Astrocyte (in vitro differentiated cells and primary cell): ENCODE results near the gene CLGN. TPM values are rescaled to one million over a fixed set of nuclear protein-coding genes. Genes with fewer than 3 reads are reported as not detected.

Experiments
- DNase-seq: peaks from one replicate; pipeline ENCODE4 v3.0.0-alpha.2; 2010; ENCODE audit warnings: low read depth
- FAIRE-seq: peaks from 2 replicates; lab custom pipeline; 2011; peaks lifted over from hg19 to GRCh38; lab: Jason Lieb, UNC
- H2AFZ ChIP-seq: 2 replicates; pipeline ENCODE4 v1.6.0; 2012; ENCODE audit warnings: low read depth, low read length, inconsistent platforms
- H3K27ac ChIP-seq: 2 replicates; pipeline ENCODE4 v1.5.1; 2011; ENCODE audit warnings: low read depth, low read length, inconsistent platforms
- H3K27me3 ChIP-seq: 2 replicates; pipeline ENCODE4 v1.6.0; 2011; ENCODE audit warnings: low read length, inconsistent platforms; ENCODE audit not compliant: insufficient read depth
- H3K36me3 ChIP-seq: 2 replicates; pipeline ENCODE4 v1.5.1; 2011; ENCODE audit warnings: low read length, inconsistent platforms; ENCODE audit not compliant: insufficient read depth
- H3K4me1 ChIP-seq: 2 replicates; pipeline ENCODE4 v1.5.1; 2011; ENCODE audit warnings: low read length, inconsistent platforms; ENCODE audit not compliant: insufficient read depth
- H3K4me2 ChIP-seq: 2 replicates; pipeline ENCODE4 v1.6.0; 2012; ENCODE audit warnings: low read length, inconsistent platforms
- H3K4me3 ChIP-seq: 2 replicates; pipeline ENCODE4 v1.5.1; 2011; ENCODE audit warnings: low read depth, mild to moderate bottlenecking, low read length, inconsistent platforms; ENCODE audit not compliant: insufficient read depth
- H3K79me2 ChIP-seq: 2 replicates; pipeline ENCODE4 v1.6.0; 2012; ENCODE audit warnings: mild to moderate bottlenecking, low read length, inconsistent platforms; ENCODE audit not compliant: insufficient read depth
- H3K9ac ChIP-seq: 2 replicates; pipeline ENCODE4 v1.6.0; 2012; ENCODE audit warnings: mild to moderate bottlenecking, low read length, inconsistent platforms
- H3K9me3 ChIP-seq: 2 replicates; pipeline ENCODE4 v1.5.1; 2012; ENCODE audit warnings: low read depth, mild to moderate bottlenecking, low read length, inconsistent platforms; ENCODE audit not compliant: insufficient read depth
- H4K20me1 ChIP-seq: 2 replicates; pipeline ENCODE4 v1.6.0; 2012; ENCODE audit warnings: low read length, inconsistent platforms; ENCODE audit not compliant: insufficient read depth
- H3K27ac Mint-ChIP-seq: one replicate; pipeline ENCODE4 v1.8.0; 2021; ENCODE audit warnings: mild to moderate bottlenecking, mixed read lengths; ENCODE audit not compliant: unreplicated experiment
- H3K27me3 Mint-ChIP-seq: one replicate; pipeline ENCODE4 v1.8.0; 2021; ENCODE audit warnings: low read depth, mixed read lengths; ENCODE audit not compliant: unreplicated experiment
- H3K36me3 Mint-ChIP-seq: one replicate; pipeline ENCODE4 v1.8.0; 2021; ENCODE audit warnings: low read depth, mixed read lengths; ENCODE audit not compliant: unreplicated experiment
- H3K4me1 Mint-ChIP-seq: one replicate; pipeline ENCODE4 v1.8.0; 2021; ENCODE audit warnings: low read depth, mixed read lengths; ENCODE audit not compliant: unreplicated experiment
- H3K4me3 Mint-ChIP-seq: one replicate; pipeline ENCODE4 v1.8.0; 2021; ENCODE audit warnings: mild to moderate bottlenecking, moderate library complexity, mixed read lengths; ENCODE audit not compliant: unreplicated experiment
- H3K9me3 Mint-ChIP-seq: one replicate; pipeline ENCODE4 v1.8.0; 2021; ENCODE audit warnings: mild to moderate bottlenecking, mixed read lengths; ENCODE audit not compliant: unreplicated experiment
- CTCF ChIP-seq: IDR thresholded peaks from 2 replicates; pipeline ENCODE4 v1.5.1; 2011; ENCODE audit warnings: low read depth, mild to moderate bottlenecking, inconsistent platforms, low read length, moderate library complexity; ENCODE audit not compliant: insufficient read depth
- EZH2 ChIP-seq: IDR thresholded peaks from 2 replicates; pipeline ENCODE4 v1.6.1; 2012; ENCODE audit warnings: mild to moderate bottlenecking, low read length, inconsistent platforms; ENCODE audit not compliant: insufficient read depth
- total RNA-seq: library from RNA; stranded (reverse); gene quantifications from 2 replicates; pipeline ENCODE4 v1.2.1, GENCODE V29; 2021

The CLGN gene
- total RNA-seq, 1 donor from 2014 or later: 1.6 TPM

GRCh38 chr4:140374130-140374477, 53.3 kb downstream of the CLGN start:
- H3K4me1 Mint-ChIP-seq: peaks cover 13% of the 10 kb centered on the region
- H3K27ac Mint-ChIP-seq: peak overlapping the region; percentile 85
- TF ChIP-seq EZH2 (no peak), CTCF (no peak)

GRCh38 chr4:140373328-140374129, 53.9 kb downstream of the CLGN start, which contains the start of gene SCOC:
Gene SCOC, plus strand, starts transcription at chr4:140373646. Its CDS starts 5,525 bp downstream, at chr4:140379171.
- peak within 1 kb of the TSS; percentile 84 for H3K27ac ChIP-seq
- H3K36me3 Mint-ChIP-seq: no peaks in the 10 kb centered on the region
- H3K4me1 Mint-ChIP-seq: peaks cover 18% of the 10 kb centered on the region
- peak within 1 kb of the TSS; percentile 86 for H2AFZ ChIP-seq
- H3K27me3 ChIP-seq: no peaks in the 10 kb centered on the region
- peak within 1 kb of the TSS; percentile 90 for H3K4me3 ChIP-seq
- H3K4me3 Mint-ChIP-seq: no peak within 1 kb of the TSS
- H4K20me1 ChIP-seq: peaks cover 29% of the 10 kb centered on the region
- no peaks in the 10 kb centered on the region for H3K9me3 ChIP-seq
- H3K4me1 ChIP-seq: peaks cover 17% of the 10 kb centered on the region
- H3K36me3 ChIP-seq: no peaks in the 10 kb centered on the region
- FAIRE-seq (peak; percentile 93), DNase-seq (peak; percentile 97)
- H3K27ac Mint-ChIP-seq: peak within 1 kb of the TSS; percentile 85
- H3K27me3 Mint-ChIP-seq: no peaks in the 10 kb centered on the region
- H3K4me2 ChIP-seq: peak within 1 kb of the TSS; percentile 94
- H3K9ac ChIP-seq: peak within 1 kb of the TSS; percentile 93
- no peaks in the 10 kb centered on the region for H3K9me3 Mint-ChIP-seq
- H3K79me2 ChIP-seq: peaks cover 50% of the 10 kb centered on the region
- TF ChIP-seq CTCF (no peak), EZH2 (no peak)

More at GRCh38 chr4:140374130-140374477, 53.3 kb downstream of the CLGN start:
- DNase-seq (no peak), FAIRE-seq (no peak)
- peak overlapping the region; percentile 93 for H3K9ac ChIP-seq
- H3K36me3 ChIP-seq: no peaks in the 10 kb centered on the region
- H4K20me1 ChIP-seq: peaks cover 29% of the 10 kb centered on the region
- H3K27me3 ChIP-seq: no peaks in the 10 kb centered on the region
- H3K4me1 ChIP-seq: peaks cover 15% of the 10 kb centered on the region
- no peaks in the 10 kb centered on the region for H3K9me3 ChIP-seq
- H3K79me2 ChIP-seq: peaks cover 56% of the 10 kb centered on the region
- H3K4me3 ChIP-seq: peak overlapping the region; percentile 90
- Mint-ChIP-seq H3K36me3 (no peaks in the 10 kb centered on the region), H3K9me3 (no peaks in the 10 kb centered on the region), H3K27me3 (no peaks in the 10 kb centered on the region), H3K4me3 (no peak overlapping the region)
- H3K4me2 ChIP-seq: peak overlapping the region; percentile 94
- peak overlapping the region; percentile 83 for H2AFZ ChIP-seq
- H3K27ac ChIP-seq: peak overlapping the region; percentile 84
